Measurements from ENCODE around the gene PPP1R18.

The PPP1R18 gene

GRCh38 chr6:30646450-30647241, 39.8 kb downstream of the PPP1R18 start, which contains the start of gene C6orf136:
Gene C6orf136, plus strand, starts transcription at chr6:30647133. Its CDS starts 99 bp downstream, at chr6:30647232.
- no peak for TF ChIP-seq CTCF (conservative IDR thresholded peaks at IDR 0.05; ENCODE audit: low read depth, low read length)
- DNase-seq (ENCODE audit: low read depth): peak; percentile 62
- peak within 1 kb of the TSS; percentile 60 for H3K4me3 ChIP-seq (ENCODE audit: low read length)

- no peak overlapping the region for H3K4me3 ChIP-seq (ENCODE audit: low read length)
- TF ChIP-seq CTCF (conservative IDR thresholded peaks at IDR 0.05; ENCODE audit: low read depth, low read length): no peak
- DNase-seq (ENCODE audit: low read depth): no peak
These were observed 40.5 kb downstream of the PPP1R18 start for GRCh38 chr6:30645989-30646388.

- H3K4me3 ChIP-seq (ENCODE audit: low read length): no peak overlapping the region
- TF ChIP-seq CTCF (conservative IDR thresholded peaks at IDR 0.05; ENCODE audit: low read depth, low read length): no peak
- no peak for DNase-seq (ENCODE audit: low read depth)
These were observed 41.7 kb downstream of the PPP1R18 start for GRCh38 chr6:30644769-30645168.

- TF ChIP-seq CTCF (conservative IDR thresholded peaks at IDR 0.05; ENCODE audit: low read depth, low read length): no peak
- no peak for DNase-seq (ENCODE audit: low read depth)
- no peak overlapping the region for H3K4me3 ChIP-seq (ENCODE audit: low read length)
These were observed 42.8 kb downstream of the PPP1R18 start for GRCh38 chr6:30643656-30644055.

- TF ChIP-seq CTCF (conservative IDR thresholded peaks at IDR 0.05; ENCODE audit: low read depth, low read length): no peak
- H3K4me3 ChIP-seq (ENCODE audit: low read length): no peak overlapping the region
- DNase-seq (ENCODE audit: low read depth): no peak
These were observed 45.4 kb downstream of the PPP1R18 start for GRCh38 chr6:30641048-30641447.

- TF ChIP-seq CTCF (conservative IDR thresholded peaks at IDR 0.05; ENCODE audit: low read depth, low read length): no peak
- H3K4me3 ChIP-seq (ENCODE audit: low read length): no peak overlapping the region
- DNase-seq (ENCODE audit: low read depth): no peak
These were observed 46.0 kb downstream of the PPP1R18 start for GRCh38 chr6:30640481-30640880.

- DNase-seq (ENCODE audit: low read depth): no peak
- TF ChIP-seq CTCF (conservative IDR thresholded peaks at IDR 0.05; ENCODE audit: low read depth, low read length): no peak
- no peak overlapping the region for H3K4me3 ChIP-seq (ENCODE audit: low read length)
These were observed 50.6 kb downstream of the PPP1R18 start for GRCh38 chr6:30635834-30636233.

All from retinal pigment epithelial cell (primary cell).